ENCODE measurements around the gene TTLL11.

DNA sequence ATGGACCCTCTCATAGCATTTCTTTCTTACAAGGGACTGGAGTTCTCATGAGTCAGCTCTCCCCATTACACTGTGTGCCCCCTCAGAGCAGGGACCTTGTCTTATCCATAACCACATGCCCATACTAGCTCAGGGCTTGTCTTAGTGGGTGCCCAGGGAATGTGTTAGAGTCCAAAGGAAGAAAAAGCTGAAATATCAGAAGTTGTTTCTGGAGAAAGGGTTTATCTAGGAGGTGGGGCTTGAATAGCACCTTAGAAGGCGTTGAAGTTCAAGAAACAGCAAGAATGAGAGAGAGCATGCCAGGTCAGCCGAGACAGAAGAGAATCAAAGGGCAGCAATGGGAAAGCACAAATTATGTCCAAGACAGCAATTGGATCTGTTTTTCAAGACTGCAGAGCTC is 109.4 kb downstream of the TTLL11 start:
- TF ChIP-seq RARB (CRISPR knock-in tag; IDR thresholded peaks at IDR 0.05) (no peak), ZNF8 (CRISPR knock-in tag; IDR thresholded peaks at IDR 0.05) (no peak)

Measured in SK-N-SH treated with all-trans-retinoic acid at 6 μM for 48 hours (cell line).